K562 (cell line): Measurements from ENCODE around the gene IQCM.

Experiments used
- CTBP1 ChIP-seq: fragments of 450-650 bp; IDR thresholded peaks from 2 replicates; pipeline ENCODE4 v1.6.1; 2016; ENCODE audit warnings: borderline replicate concordance
- EP300 ChIP-seq: IDR thresholded peaks from 2 replicates; pipeline ENCODE4 v1.6.1; 2012; ENCODE audit warnings: low read length, improper control_type of control experiment
- SPI1 ChIP-seq: IDR thresholded peaks from 2 replicates; pipeline ENCODE4 v1.6.1; 2011; ENCODE audit warnings: low read depth, low read length, control low read depth, borderline replicate concordance
- TF ChIP-seq, protein P1 (sequence below), 3 experiments: fragments of 200-800 bp in 1 of 3; sonication (Bioruptor generic) in 1 of 3; sonication (generic) in 1 of 3; formaldehyde crosslinking in 1 of 3; IDR thresholded peaks; 2 replicates each; pipeline versions ENCODE4 v1.6.1 to v1.8.0; 2016 to 2022; ENCODE audit warnings: mild to moderate bottlenecking in 2 of 3, missing compliant biosample characterization in 2 of 3, missing genetic modification characterization in 2 of 3, missing genetic modification reagents in 1 of 3
- TF ChIP-seq, protein P2 (sequence below), 2 experiments: fragments of 450-650 bp in 1 of 2; sonication (generic) in 1 of 2; formaldehyde crosslinking in 1 of 2; IDR thresholded peaks; 2 replicates each; pipeline versions ENCODE4 v1.7.1 to v1.9.0; 2016 to 2022; ENCODE audit warnings: inconsistent platforms in 1 of 2, mild to moderate bottlenecking in 1 of 2, missing genetic modification reagents in 1 of 2
- TF ChIP-seq, protein P3 (sequence below), 3 experiments: IDR thresholded peaks in 2 of 3; conservative IDR thresholded peaks in 1 of 3; 2 replicates each; pipeline ENCODE4 v1.5.1; 2011 to 2012; ENCODE audit warnings: low read length in 3 of 3, mild to moderate bottlenecking in 3 of 3, control low read depth in 2 of 3, improper control_type of control experiment in 1 of 3, inconsistent platforms in 1 of 3, low read depth in 1 of 3, mixed read lengths in 1 of 3, moderate library complexity in 1 of 3; ENCODE audit not compliant: insufficient read depth in 2 of 3

DNA sequence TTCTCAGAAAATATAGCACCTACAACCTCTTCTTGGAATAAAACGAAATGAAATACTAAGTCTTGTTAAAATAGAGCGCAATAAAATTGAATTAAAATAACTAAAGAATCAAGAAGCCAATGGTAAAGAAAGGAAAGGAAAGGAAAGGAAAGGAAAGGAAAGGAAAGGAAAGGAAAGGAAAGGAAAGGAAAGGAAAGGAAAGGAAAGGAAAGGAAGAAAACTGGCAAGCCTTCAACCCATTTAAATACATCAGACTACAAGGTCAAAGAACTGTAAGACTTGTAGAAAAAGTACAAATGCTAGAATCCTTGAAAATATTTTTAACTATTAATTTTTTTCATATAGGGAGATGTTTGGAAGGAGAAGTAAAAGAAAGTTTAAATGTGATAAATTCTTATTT lies 372.1 kb downstream of the IQCM start:
- TF ChIP-seq CTBP1 (no peak), EP300 (no peak), SPI1 (no peak)
- TF ChIP-seq, protein P1, sequence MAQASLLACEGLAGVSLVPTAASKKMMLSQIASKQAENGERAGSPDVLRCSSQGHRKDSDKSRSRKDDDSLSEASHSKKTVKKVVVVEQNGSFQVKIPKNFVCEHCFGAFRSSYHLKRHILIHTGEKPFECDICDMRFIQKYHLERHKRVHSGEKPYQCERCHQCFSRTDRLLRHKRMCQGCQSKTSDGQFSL (CRISPR knock-in tag; IDR thresholded peaks at IDR 0.05): no peak
- TF ChIP-seq, protein P1 (tag; IDR thresholded peaks at IDR 0.05): no peak
- TF ChIP-seq, protein P2, sequence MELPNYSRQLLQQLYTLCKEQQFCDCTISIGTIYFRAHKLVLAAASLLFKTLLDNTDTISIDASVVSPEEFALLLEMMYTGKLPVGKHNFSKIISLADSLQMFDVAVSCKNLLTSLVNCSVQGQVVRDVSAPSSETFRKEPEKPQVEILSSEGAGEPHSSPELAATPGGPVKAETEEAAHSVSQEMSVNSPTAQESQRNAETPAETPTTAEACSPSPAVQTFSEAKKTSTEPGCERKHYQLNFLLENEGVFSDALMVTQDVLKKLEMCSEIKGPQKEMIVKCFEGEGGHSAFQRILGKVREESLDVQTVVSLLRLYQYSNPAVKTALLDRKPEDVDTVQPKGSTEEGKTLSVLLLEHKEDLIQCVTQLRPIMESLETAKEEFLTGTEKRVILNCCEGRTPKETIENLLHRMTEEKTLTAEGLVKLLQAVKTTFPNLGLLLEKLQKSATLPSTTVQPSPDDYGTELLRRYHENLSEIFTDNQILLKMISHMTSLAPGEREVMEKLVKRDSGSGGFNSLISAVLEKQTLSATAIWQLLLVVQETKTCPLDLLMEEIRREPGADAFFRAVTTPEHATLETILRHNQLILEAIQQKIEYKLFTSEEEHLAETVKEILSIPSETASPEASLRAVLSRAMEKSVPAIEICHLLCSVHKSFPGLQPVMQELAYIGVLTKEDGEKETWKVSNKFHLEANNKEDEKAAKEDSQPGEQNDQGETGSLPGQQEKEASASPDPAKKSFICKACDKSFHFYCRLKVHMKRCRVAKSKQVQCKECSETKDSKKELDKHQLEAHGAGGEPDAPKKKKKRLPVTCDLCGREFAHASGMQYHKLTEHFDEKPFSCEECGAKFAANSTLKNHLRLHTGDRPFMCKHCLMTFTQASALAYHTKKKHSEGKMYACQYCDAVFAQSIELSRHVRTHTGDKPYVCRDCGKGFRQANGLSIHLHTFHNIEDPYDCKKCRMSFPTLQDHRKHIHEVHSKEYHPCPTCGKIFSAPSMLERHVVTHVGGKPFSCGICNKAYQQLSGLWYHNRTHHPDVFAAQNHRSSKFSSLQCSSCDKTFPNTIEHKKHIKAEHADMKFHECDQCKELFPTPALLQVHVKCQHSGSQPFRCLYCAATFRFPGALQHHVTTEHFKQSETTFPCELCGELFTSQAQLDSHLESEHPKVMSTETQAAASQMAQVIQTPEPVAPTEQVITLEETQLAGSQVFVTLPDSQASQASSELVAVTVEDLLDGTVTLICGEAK (IDR thresholded peaks at IDR 0.05): no peak
- TF ChIP-seq, protein P2 (CRISPR knock-in tag; IDR thresholded peaks at IDR 0.05): no peak
- TF ChIP-seq, protein P3, sequence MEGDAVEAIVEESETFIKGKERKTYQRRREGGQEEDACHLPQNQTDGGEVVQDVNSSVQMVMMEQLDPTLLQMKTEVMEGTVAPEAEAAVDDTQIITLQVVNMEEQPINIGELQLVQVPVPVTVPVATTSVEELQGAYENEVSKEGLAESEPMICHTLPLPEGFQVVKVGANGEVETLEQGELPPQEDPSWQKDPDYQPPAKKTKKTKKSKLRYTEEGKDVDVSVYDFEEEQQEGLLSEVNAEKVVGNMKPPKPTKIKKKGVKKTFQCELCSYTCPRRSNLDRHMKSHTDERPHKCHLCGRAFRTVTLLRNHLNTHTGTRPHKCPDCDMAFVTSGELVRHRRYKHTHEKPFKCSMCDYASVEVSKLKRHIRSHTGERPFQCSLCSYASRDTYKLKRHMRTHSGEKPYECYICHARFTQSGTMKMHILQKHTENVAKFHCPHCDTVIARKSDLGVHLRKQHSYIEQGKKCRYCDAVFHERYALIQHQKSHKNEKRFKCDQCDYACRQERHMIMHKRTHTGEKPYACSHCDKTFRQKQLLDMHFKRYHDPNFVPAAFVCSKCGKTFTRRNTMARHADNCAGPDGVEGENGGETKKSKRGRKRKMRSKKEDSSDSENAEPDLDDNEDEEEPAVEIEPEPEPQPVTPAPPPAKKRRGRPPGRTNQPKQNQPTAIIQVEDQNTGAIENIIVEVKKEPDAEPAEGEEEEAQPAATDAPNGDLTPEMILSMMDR (IDR thresholded peaks at IDR 0.05 in 2 of 3, conservative IDR thresholded peaks at IDR 0.05 in 1 of 3; ENCODE audit: insufficient read depth in 2 of 3, low read depth in 1 of 3, low read length in 3 of 3): no peak
